Measurements from ENCODE around the gene TSEN54.

TSEN54 gene

GRCh38 chr17:75566416-75566815 is 50.1 kb downstream of the TSEN54 start:
- DNase-seq = no peak

GRCh38 chr17:75566834-75567233 is 50.5 kb downstream of the TSEN54 start:
- no peak for DNase-seq

GRCh38 chr17:75568412-75569255 is 52.3 kb downstream of the TSEN54 start:
- no peak for DNase-seq

GRCh38 chr17:75570034-75570676 is 53.8 kb downstream of the TSEN54 start:
- DNase-seq = no peak

- no peak for DNase-seq
Observed at GRCh38 chr17:75570772-75571171, 54.4 kb downstream of the TSEN54 start.

- peak; percentile 89 to 98 (median 94) for DNase-seq
Observed at GRCh38 chr17:75571197-75571884, 55.0 kb downstream of the TSEN54 start.

- DNase-seq = no peak
Observed at GRCh38 chr17:75571885-75572215, 55.5 kb downstream of the TSEN54 start.

- DNase-seq = peak in 2 of 4 experiments; percentile 25 to 44
Observed at GRCh38 chr17:75572713-75573539, 56.6 kb downstream of the TSEN54 start.

GRCh38 chr17:75573540-75573957 is 57.2 kb downstream of the TSEN54 start:
- no peak for DNase-seq

- no peak for DNase-seq
Observed at GRCh38 chr17:75573994-75574393, 57.7 kb downstream of the TSEN54 start.

Measured in suppressor macrophage (primary cell).